ENCODE results near the gene EIF3D.

Gene EIF3D

GRCh38 chr22:36510966-36511881 is 17.7 kb downstream of the EIF3D start:
- in situ Hi-C loops (cut with MboI; ENCODE audit: low sequenced_read_pairs) = no loop called here

- in situ Hi-C loops (cut with MboI; ENCODE audit: low sequenced_read_pairs) = no loop called here
Measured at GRCh38 chr22:36510384-36510783, 18.6 kb downstream of the EIF3D start.

- in situ Hi-C loops (cut with MboI; ENCODE audit: low sequenced_read_pairs) = no loop called here
Measured at GRCh38 chr22:36507518-36508010, 21.4 kb downstream of the EIF3D start.

- in situ Hi-C loops (cut with MboI; ENCODE audit: low sequenced_read_pairs) = no loop called here
Measured at GRCh38 chr22:36506637-36507517, 22.1 kb downstream of the EIF3D start, which contains the start of gene FOXRED2. FOXRED2 (minus strand) TSS chr22:36507040; CDS start chr22:36506422, 618 bp downstream.

- in situ Hi-C loops (cut with MboI; ENCODE audit: low sequenced_read_pairs) = no loop called here
Measured at GRCh38 chr22:36505998-36506635, 22.8 kb downstream of the EIF3D start.

- in situ Hi-C loops (cut with MboI; ENCODE audit: low sequenced_read_pairs) = no loop called here
Measured at GRCh38 chr22:36497910-36498665, 30.9 kb downstream of the EIF3D start.

- in situ Hi-C loops (cut with MboI; ENCODE audit: low sequenced_read_pairs) = no loop called here
Measured at GRCh38 chr22:36493690-36494110, 35.3 kb downstream of the EIF3D start.

GRCh38 chr22:36492109-36492508 is 36.9 kb downstream of the EIF3D start:
- in situ Hi-C loops (cut with MboI; ENCODE audit: low sequenced_read_pairs) = no loop called here

GRCh38 chr22:36491155-36491554 is 37.8 kb downstream of the EIF3D start:
- in situ Hi-C loops (cut with MboI; ENCODE audit: low sequenced_read_pairs) = no loop called here

GRCh38 chr22:36486619-36487384 is 42.2 kb downstream of the EIF3D start:
- in situ Hi-C loops (cut with MboI; ENCODE audit: low sequenced_read_pairs) = no loop called here

- in situ Hi-C loops (cut with MboI; ENCODE audit: low sequenced_read_pairs) = no loop called here
Measured at GRCh38 chr22:36481393-36482168, 47.4 kb downstream of the EIF3D start, which contains the start of gene TXN2. TXN2 (minus strand) TSS chr22:36481640; CDS start chr22:36480837, 803 bp downstream.

GRCh38 chr22:36480941-36481392 is 48.0 kb downstream of the EIF3D start:
- in situ Hi-C loops (cut with MboI; ENCODE audit: low sequenced_read_pairs) = no loop called here

- in situ Hi-C loops (cut with MboI; ENCODE audit: low sequenced_read_pairs) = no loop called here
Measured at GRCh38 chr22:36478966-36479365, 50.0 kb downstream of the EIF3D start.

GRCh38 chr22:36475341-36475740 is 53.6 kb downstream of the EIF3D start:
- in situ Hi-C loops (cut with MboI; ENCODE audit: low sequenced_read_pairs) = no loop called here

GRCh38 chr22:36472689-36473088 is 56.3 kb downstream of the EIF3D start:
- in situ Hi-C loops (cut with MboI; ENCODE audit: low sequenced_read_pairs) = no loop called here

- in situ Hi-C loops (cut with MboI; ENCODE audit: low sequenced_read_pairs) = no loop called here
Measured at GRCh38 chr22:36471341-36471821, 57.6 kb downstream of the EIF3D start.

- in situ Hi-C loops (cut with MboI; ENCODE audit: low sequenced_read_pairs) = no loop called here
Measured at GRCh38 chr22:36470994-36471331, 58.0 kb downstream of the EIF3D start.
